OCI-LY1 (cell line): ENCODE measurements around the gene FAM222B.

Experiments
- EZH2 ChIP-seq: fragments of 200-600 bp; sonication (generic), shearing (Covaris generic); IDR thresholded peaks from 2 replicates; pipeline ENCODE4 v1.8.0; 2017; ENCODE audit warnings: borderline replicate concordance, mixed run types, mild to moderate bottlenecking, antibody characterized with exemption, low read length, moderate library complexity, mixed read lengths
- TF ChIP-seq, protein P1 (sequence below): fragments of 200-600 bp; sonication (generic), shearing (Covaris generic); IDR thresholded peaks from 2 replicates; pipeline ENCODE4 v1.5.1; 2017; ENCODE audit warnings: mild to moderate bottlenecking, antibody characterized with exemption, low read length, moderate library complexity, mixed read lengths

DNA sequence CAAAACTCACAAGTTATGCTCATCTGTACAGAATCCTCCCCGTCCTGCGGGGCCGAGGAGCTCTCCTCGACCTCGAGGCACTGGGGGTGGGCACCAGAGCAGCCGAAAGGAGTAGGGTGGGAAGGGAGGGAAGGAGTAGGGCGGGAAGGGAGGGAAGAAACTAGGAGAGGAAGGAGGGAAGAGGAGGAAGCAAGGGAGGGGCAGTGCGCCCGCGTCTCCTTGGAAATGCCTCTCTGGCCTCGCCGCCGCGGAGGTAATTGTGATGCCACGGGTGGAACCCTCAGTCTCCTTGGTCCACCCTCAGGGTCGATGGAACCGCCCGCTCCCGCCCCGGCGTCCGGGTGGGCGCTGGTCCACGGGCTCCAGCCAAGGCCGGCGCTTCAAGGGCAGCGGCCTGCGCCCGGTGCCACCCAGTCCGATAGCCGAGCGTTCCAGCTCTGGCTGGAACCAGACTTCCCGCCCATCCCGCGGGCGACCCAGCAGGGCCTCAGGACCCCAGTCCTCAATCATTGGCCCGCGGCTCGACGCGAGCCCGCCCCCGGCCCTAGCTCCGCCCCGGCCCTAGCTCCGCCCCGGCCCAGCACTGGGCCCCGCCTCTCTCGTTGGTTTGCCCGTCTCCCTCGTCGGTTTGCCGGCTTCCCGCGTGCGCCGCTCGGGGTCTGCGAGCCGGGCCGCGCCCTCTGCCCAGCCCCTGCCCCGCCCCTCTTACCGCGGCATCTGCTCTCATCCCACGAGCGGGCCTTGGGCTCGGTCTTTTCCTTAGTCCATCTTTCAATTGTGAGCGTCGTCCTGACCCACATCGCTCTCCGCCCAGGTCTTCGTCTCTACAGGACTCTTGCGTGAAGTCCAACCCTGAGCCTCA, 131.5 kb downstream of the FAM222B start:
- TF ChIP-seq, protein P1, sequence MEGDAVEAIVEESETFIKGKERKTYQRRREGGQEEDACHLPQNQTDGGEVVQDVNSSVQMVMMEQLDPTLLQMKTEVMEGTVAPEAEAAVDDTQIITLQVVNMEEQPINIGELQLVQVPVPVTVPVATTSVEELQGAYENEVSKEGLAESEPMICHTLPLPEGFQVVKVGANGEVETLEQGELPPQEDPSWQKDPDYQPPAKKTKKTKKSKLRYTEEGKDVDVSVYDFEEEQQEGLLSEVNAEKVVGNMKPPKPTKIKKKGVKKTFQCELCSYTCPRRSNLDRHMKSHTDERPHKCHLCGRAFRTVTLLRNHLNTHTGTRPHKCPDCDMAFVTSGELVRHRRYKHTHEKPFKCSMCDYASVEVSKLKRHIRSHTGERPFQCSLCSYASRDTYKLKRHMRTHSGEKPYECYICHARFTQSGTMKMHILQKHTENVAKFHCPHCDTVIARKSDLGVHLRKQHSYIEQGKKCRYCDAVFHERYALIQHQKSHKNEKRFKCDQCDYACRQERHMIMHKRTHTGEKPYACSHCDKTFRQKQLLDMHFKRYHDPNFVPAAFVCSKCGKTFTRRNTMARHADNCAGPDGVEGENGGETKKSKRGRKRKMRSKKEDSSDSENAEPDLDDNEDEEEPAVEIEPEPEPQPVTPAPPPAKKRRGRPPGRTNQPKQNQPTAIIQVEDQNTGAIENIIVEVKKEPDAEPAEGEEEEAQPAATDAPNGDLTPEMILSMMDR = no peak
- TF ChIP-seq EZH2 = no peak
